K562 (cell line): ENCODE data around the gene ALG12. TPM values are rescaled to one million over a fixed set of nuclear protein-coding genes. Genes with fewer than 3 reads are reported as not detected.

Experiments
- ATAC-seq: fragments of 200-7000 bp; cut with Tn5 transposase; 3 replicates; pipeline ENCODE4 v1.9.1; 2020; ENCODE audit warnings: moderate library complexity
- BruUV-seq: library from RNA; stranded (reverse); fragments of 400-500 nt; replicated peaks from 2 replicates; lab custom pipeline; 2021; lab: Mats Ljungman, UMichigan
- CTCF ChIA-PET: fragments of 300-600 bp; formaldehyde crosslinking; extraction: SDS; loops from one replicate; lab custom pipeline; 2021; ENCODE audit warnings: low intra/inter-chr PET ratio; lab: Yijun Ruan, JAX
- POLR2A ChIA-PET: fragments of 300-600, 350-650 bp; sonication (Branson Sonifier 250); formaldehyde crosslinking; extraction: SDS; loops from one replicate; lab custom pipeline; 2021; ENCODE audit warnings: antibody characterized with exemption, inconsistent platforms; lab: Yijun Ruan, JAX
- DNase-seq, 4 experiments: peaks; one replicate each; pipeline versions ENCODE4 v3.0.0 to v3.0.0-alpha.2; 2011 to 2018; ENCODE audit warnings: low spot score in 3 of 4, mixed read lengths in 3 of 4; ENCODE audit errors: extremely low read depth in 1 of 4
- FAIRE-seq: peaks from 2 replicates; lab custom pipeline; 2011; peaks lifted over from hg19 to GRCh38; lab: Jason Lieb, UNC
- H2AFZ ChIP-seq: 2 replicates; pipeline ENCODE4 v1.6.0; 2011; ENCODE audit warnings: low read depth, low read length, control low read depth, inconsistent platforms
- H3K27ac ChIP-seq: fragments of 200-600 bp; 3 replicates; pipeline ENCODE4 v1.8.0; 2011; ENCODE audit warnings: low read depth, mild to moderate bottlenecking, control low read depth, inconsistent platforms, low read length, moderate library complexity, mixed read lengths; ENCODE audit errors: extremely low read depth
- H3K27me3 ChIP-seq, 2 experiments: fragments of 300-600 bp in 1 of 2; 2 replicates in 1 of 2; 3 replicates in 1 of 2; pipeline versions ENCODE4 v1.6.0 to v1.8.0; 2011; ENCODE audit warnings: inconsistent platforms in 2 of 2, low read length in 2 of 2, mild to moderate bottlenecking in 1 of 2, mixed read lengths in 1 of 2, moderate library complexity in 1 of 2; ENCODE audit not compliant: control insufficient read depth in 2 of 2, insufficient read depth in 2 of 2
- H3K36me3 ChIP-seq: fragments of 300-600 bp; 3 replicates; pipeline ENCODE4 v1.8.0; 2011; ENCODE audit warnings: mild to moderate bottlenecking, low read length, inconsistent platforms; ENCODE audit not compliant: control insufficient read depth, insufficient read depth
- H3K4me1 ChIP-seq, 2 experiments: fragments of 200-600 bp in 1 of 2; replicated peaks in 1 of 2; 2 replicates in 1 of 2; 3 replicates in 1 of 2; pipeline versions ENCODE4 v1.5.1 to v1.8.0; 2011; ENCODE audit warnings: inconsistent platforms in 2 of 2, low read length in 2 of 2, mild to moderate bottlenecking in 1 of 2, mixed read lengths in 1 of 2, moderate library complexity in 1 of 2; ENCODE audit not compliant: control insufficient read depth in 2 of 2, insufficient read depth in 2 of 2
- H3K4me2 ChIP-seq: 2 replicates; pipeline ENCODE4 v1.6.1; 2011; ENCODE audit warnings: low read length, control low read depth, inconsistent platforms, mixed read lengths; ENCODE audit not compliant: insufficient read depth
- H3K4me3 ChIP-seq: fragments of 200-600 bp; sonication (generic), shearing (Covaris generic); 2 replicates; pipeline ENCODE4 v1.5.1; 2016; ENCODE audit warnings: control low read depth, inconsistent platforms
- H3K79me2 ChIP-seq: fragments of 200-600 bp; 3 replicates; pipeline ENCODE4 v1.8.0; 2011; ENCODE audit warnings: low read length, inconsistent platforms; ENCODE audit not compliant: control insufficient read depth, insufficient read depth
- H3K9ac ChIP-seq, 2 experiments: 2 replicates each; pipeline versions ENCODE4 v1.6.0 to v1.6.1; 2011; ENCODE audit warnings: low read depth in 2 of 2, low read length in 2 of 2, control low read depth in 1 of 2, inconsistent platforms in 1 of 2, mild to moderate bottlenecking in 1 of 2, mixed read lengths in 1 of 2; ENCODE audit not compliant: insufficient read depth in 1 of 2
- H3K9me1 ChIP-seq: one replicate; pipeline ENCODE4 v1.6.0; 2011; ENCODE audit warnings: inconsistent platforms, mild to moderate bottlenecking, low read length, moderate library complexity; ENCODE audit not compliant: control insufficient read depth, insufficient read depth
- H3K9me3 ChIP-seq: replicated peaks from 2 replicates; pipeline ENCODE4 v1.5.1; 2011; ENCODE audit warnings: low read depth, low read length, inconsistent platforms; ENCODE audit not compliant: control insufficient read depth, insufficient read depth
- H4K20me1 ChIP-seq: replicated peaks from 2 replicates; pipeline ENCODE4 v1.6.1; 2011; ENCODE audit warnings: low read length, inconsistent platforms, mixed read lengths; ENCODE audit not compliant: control insufficient read depth, insufficient read depth
- CAMTA2 ChIP-seq: fragments of 250-450 bp; sonication (Bioruptor Pico); conservative IDR thresholded peaks from 2 replicates; pipeline ENCODE4 v1.5.1; 2022
- CHD2 ChIP-seq: IDR thresholded peaks from 2 replicates; pipeline ENCODE4 v1.6.1; 2011; ENCODE audit warnings: low read depth, low read length
- EZH2 ChIP-seq: IDR thresholded peaks from 2 replicates; pipeline ENCODE4 v1.6.1; 2012; ENCODE audit warnings: low read depth, mild to moderate bottlenecking, inconsistent platforms, low read length, borderline replicate concordance
- FOXJ3 ChIP-seq: sonication (generic); formaldehyde crosslinking; IDR thresholded peaks from 2 replicates; pipeline ENCODE4 v1.4.0; 2020; ENCODE audit warnings: mild to moderate bottlenecking, missing genetic modification reagents
- LCOR ChIP-seq: sonication (generic); formaldehyde crosslinking; IDR thresholded peaks from 2 replicates; pipeline ENCODE4 v1.8.0; 2022; ENCODE audit warnings: mild to moderate bottlenecking, missing genetic modification reagents
- MCM5 ChIP-seq: fragments of 450-650 bp; IDR thresholded peaks from 2 replicates; pipeline ENCODE4 v1.6.1; 2016; ENCODE audit warnings: low read depth
- RFX1 ChIP-seq: fragments of 450-650 bp; IDR thresholded peaks from 2 replicates; pipeline ENCODE4 v1.6.1; 2016; ENCODE audit warnings: mild to moderate bottlenecking, moderate library complexity
- SMAD4 ChIP-seq: fragments of 250-450 bp; sonication (Bioruptor Pico); conservative IDR thresholded peaks from 2 replicates; pipeline ENCODE4 v1.8.0; 2021; ENCODE audit warnings: inconsistent platforms, mild to moderate bottlenecking, moderate library complexity
- SOX6 ChIP-seq: fragments of 450-650 bp; IDR thresholded peaks from 2 replicates; pipeline ENCODE4 v1.6.1; 2014; ENCODE audit warnings: mild to moderate bottlenecking
- WGBS: fragments of 100-300 bp; shearing (Covaris generic); methylation state at CpG from one replicate; pipeline ENCODE4 v1.1.6; 2016; ENCODE audit warnings: low coverage, mixed read lengths; ENCODE audit not compliant: insufficient coverage; ENCODE audit errors: missing lambda C conversion rate; 5-methylcytosine and 5-hydroxymethylcytosine counted together
- in situ Hi-C: fragments of 300-500 bp; cut with MboI; formaldehyde crosslinking; loops from 4 replicates; pipeline ENCODE4 v1.15.0; 2018; ENCODE audit warnings: inconsistent platforms, mixed read lengths
- intact Hi-C: fragments of 100-400 bp; cut with micrococcal nuclease; formaldehyde crosslinking; loops from 2 replicates; pipeline ENCODE4 v1.14.2; 2022
- polyA plus RNA-seq, 8 experiments: library from polyadenylated mRNA; depleted of rRNA in 4 of 8; stranded (reverse) in 5 of 8; unstranded in 3 of 8; fragments of >200 nt; fragmentation: Nextera tagmentation in 2 of 8; fragmentation: Illumina TruSeq in 1 of 8; extraction: Ambion mirVana in 2 of 8; extraction: Trizol in 1 of 8; gene quantifications; 2 replicates each; pipeline versions ENCODE4 v1.2.1 to v1.2.3, GENCODE V29; 2011 to 2014; ENCODE audit warnings: inconsistent platforms in 1 of 8, missing spikeins in 1 of 8
- total RNA-seq, 7 experiments: library from RNA; depleted of rRNA in 6 of 7; stranded (reverse); fragments of >200 nt in 6 of 7; fragmentation: Illumina TruSeq in 2 of 7; extraction: Trizol in 2 of 7; gene quantifications; 2 replicates each; pipeline versions ENCODE4 v1.2.1 to v1.2.3, GENCODE V29; 2011 to 2021; ENCODE audit warnings: low replicate concordance in 1 of 7
- TF ChIP-seq, protein P1 (sequence below): fragments of 250-450 bp; sonication (Bioruptor Pico); IDR thresholded peaks from 2 replicates; pipeline ENCODE4 v1.8.0; 2022; ENCODE audit warnings: moderate library complexity, mild to moderate bottlenecking, inconsistent platforms
- TF ChIP-seq, protein P2 (sequence below): fragments of 450-650 bp; IDR thresholded peaks from 2 replicates; pipeline ENCODE4 v1.6.1; 2017; ENCODE audit warnings: antibody characterized with exemption, mild to moderate bottlenecking

Gene ALG12
- total and polyA plus RNA-seq, 9 of the 15 experiments (the other 6 are each of a cell fraction or from before 2014, with no cell fraction given), result 0.20 to 8.5 (median 3.4) TPM

DNA sequence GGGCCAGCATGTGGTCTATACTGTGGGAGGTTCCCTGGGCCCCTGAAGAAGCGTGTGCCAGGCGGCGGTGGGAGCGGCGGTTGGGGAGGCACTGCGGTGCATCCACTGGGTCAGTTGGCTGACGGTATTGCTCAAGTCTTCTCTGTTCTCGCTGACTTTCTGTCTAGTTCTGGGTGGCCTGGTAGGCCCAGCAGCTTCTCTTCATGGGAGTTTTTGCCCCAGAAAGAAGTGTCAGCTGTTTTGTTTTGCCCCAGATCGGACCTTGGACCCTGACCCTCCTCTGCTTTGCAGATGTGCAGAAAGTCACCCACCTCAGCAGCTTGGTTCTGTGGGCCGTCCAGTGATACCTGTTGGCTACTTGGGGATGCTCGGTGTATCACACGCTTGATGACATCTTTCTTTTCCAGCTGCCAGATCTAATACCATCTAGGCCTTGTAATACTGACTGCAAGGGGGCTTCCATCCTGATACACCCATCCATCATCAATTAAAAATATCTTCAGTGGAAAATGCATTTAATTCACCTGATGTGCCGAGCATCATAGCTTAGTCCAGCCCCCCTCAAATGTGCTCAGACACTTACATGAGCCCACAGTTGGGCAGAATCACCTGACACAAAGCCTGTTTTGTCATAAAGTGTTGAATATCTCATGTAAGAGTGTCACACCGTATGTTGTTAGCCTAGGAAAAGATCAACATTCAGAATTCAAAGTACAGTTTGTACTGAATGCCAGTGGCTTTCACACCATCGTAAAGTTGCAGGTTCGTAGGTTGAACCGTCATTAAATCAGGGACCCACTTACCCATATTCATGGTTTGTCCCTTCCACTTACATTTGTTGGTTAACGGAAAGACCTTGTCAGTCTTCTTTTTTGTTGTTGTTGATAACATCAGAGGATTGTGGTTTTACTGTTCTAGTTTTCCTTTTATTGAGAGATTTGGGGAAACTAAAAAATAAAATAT lies 50.7 kb downstream of the ALG12 start:
- no peaks in the 10 kb centered on the region for H3K27me3 ChIP-seq
- H3K4me3 ChIP-seq, result no peak overlapping the region
- 91% methylated on average over 15 of the region's 18 CpGs for WGBS
- H4K20me1 ChIP-seq, result no peaks in the 10 kb centered on the region; the same call in 1 of the 2 replicates
- intact Hi-C loops, result no loop called here
- TF ChIP-seq RFX1 (no peak), CHD2 (no peak), FOXJ3 (CRISPR knock-in tag) (no peak)
- peaks cover 2 to 6% of the 10 kb centered on the region in 2 experiments; a peak in 4 of 5 replicates for H3K4me1 ChIP-seq
- in situ Hi-C loops, result no loop called here
- BruUV-seq, result no TSS peak
- DNase-seq (no peak), FAIRE-seq (no peak), ATAC-seq (no peak)
- ChIA-PET POLR2A (interaction anchor here (0.8 kb wide), 1 partner anchor 38 kb away, joined by 4 read pairs; no protein-coding TSS in a partner anchor), CTCF (no interaction called here)
- H3K4me2 ChIP-seq, result no peak overlapping the region
- no peak overlapping the region for H3K27ac ChIP-seq
- peaks cover 82% of the 10 kb centered on the region for H3K79me2 ChIP-seq
- no peak overlapping the region for H2AFZ ChIP-seq
- no peaks in the 10 kb centered on the region for H3K9me1 ChIP-seq
- H3K9me3 ChIP-seq, result peaks cover 3% of the 10 kb centered on the region
- H3K9ac ChIP-seq, result no peak overlapping the region
- H3K36me3 ChIP-seq, result peaks cover 5% of the 10 kb centered on the region; the same call in 2 of the 3 replicates

DNA sequence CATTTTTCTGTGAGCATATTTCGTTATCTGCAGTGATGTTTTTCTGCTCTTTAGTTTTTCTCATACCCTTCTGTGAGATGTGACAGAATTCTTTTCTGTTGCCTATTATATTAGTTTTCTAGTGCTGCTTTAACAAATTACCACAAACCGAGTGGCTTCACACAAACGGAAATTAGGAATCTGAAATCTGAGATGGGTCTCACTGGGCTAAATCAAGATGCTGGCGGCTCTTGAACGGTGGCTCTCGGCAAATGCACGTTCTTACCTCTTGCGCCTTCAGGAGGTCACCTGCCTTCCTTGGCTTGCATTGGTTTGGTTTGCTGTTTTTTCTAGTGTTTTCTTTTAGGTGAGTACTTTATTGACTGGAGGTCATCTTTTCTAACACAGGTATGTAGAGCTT lies 51.6 kb downstream of the ALG12 start:
- H3K9me1 ChIP-seq, result no peaks in the 10 kb centered on the region
- CTCF ChIA-PET, result no interaction called here
- TF ChIP-seq, protein P1, sequence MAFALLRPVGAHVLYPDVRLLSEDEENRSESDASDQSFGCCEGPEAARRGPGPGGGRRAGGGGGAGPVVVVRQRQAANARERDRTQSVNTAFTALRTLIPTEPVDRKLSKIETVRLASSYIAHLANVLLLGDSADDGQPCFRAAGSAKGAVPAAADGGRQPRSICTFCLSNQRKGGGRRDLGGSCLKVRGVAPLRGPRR (CRISPR knock-in tag), result no peak
- TF ChIP-seq SOX6 (no peak), SMAD4 (CRISPR knock-in tag) (no peak), CAMTA2 (CRISPR knock-in tag) (no peak), EZH2 (no peak), LCOR (CRISPR knock-in tag) (no peak), MCM5 (no peak)
- TF ChIP-seq, protein P2, sequence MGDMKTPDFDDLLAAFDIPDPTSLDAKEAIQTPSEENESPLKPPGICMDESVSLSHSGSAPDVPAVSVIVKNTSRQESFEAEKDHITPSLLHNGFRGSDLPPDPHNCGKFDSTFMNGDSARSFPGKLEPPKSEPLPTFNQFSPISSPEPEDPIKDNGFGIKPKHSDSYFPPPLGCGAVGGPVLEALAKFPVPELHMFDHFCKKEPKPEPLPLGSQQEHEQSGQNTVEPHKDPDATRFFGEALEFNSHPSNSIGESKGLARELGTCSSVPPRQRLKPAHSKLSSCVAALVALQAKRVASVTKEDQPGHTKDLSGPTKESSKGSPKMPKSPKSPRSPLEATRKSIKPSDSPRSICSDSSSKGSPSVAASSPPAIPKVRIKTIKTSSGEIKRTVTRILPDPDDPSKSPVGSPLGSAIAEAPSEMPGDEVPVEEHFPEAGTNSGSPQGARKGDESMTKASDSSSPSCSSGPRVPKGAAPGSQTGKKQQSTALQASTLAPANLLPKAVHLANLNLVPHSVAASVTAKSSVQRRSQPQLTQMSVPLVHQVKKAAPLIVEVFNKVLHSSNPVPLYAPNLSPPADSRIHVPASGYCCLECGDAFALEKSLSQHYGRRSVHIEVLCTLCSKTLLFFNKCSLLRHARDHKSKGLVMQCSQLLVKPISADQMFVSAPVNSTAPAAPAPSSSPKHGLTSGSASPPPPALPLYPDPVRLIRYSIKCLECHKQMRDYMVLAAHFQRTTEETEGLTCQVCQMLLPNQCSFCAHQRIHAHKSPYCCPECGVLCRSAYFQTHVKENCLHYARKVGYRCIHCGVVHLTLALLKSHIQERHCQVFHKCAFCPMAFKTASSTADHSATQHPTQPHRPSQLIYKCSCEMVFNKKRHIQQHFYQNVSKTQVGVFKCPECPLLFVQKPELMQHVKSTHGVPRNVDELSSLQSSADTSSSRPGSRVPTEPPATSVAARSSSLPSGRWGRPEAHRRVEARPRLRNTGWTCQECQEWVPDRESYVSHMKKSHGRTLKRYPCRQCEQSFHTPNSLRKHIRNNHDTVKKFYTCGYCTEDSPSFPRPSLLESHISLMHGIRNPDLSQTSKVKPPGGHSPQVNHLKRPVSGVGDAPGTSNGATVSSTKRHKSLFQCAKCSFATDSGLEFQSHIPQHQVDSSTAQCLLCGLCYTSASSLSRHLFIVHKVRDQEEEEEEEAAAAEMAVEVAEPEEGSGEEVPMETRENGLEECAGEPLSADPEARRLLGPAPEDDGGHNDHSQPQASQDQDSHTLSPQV, result no peak

More for the DNA sequence above, 51.6 kb downstream of the ALG12 start:
- intact Hi-C loops (no loop called here), in situ Hi-C loops (no loop called here)
- DNase-seq (no peak), FAIRE-seq (no peak), ATAC-seq (no peak)
- H3K79me2 ChIP-seq, result peaks cover 82% of the 10 kb centered on the region
- H3K9ac ChIP-seq, result no peak overlapping the region
- BruUV-seq, result no TSS peak
- no peaks in the 10 kb centered on the region for H4K20me1 ChIP-seq
- no peak overlapping the region for H3K4me2 ChIP-seq
- H3K9me3 ChIP-seq, result peaks cover 3% of the 10 kb centered on the region
- no peak overlapping the region for H3K4me3 ChIP-seq
- no peak overlapping the region for H3K27ac ChIP-seq
- H3K27me3 ChIP-seq, result no peaks in the 10 kb centered on the region
- POLR2A ChIA-PET, result no interaction called here
- WGBS, result 86% methylated on average over 8 of the region's 8 CpGs
- H3K36me3 ChIP-seq, result peaks cover 5% of the 10 kb centered on the region; the same call in 2 of the 3 replicates
- H2AFZ ChIP-seq, result no peak overlapping the region
- H3K4me1 ChIP-seq, result no peaks in the 10 kb centered on the region; a peak in 2 of 5 replicates
